Thyroid gland (tissue), 4 donors: Measurements from ENCODE around the gene ZKSCAN8.

Experiments used
- POLR2A ChIP-seq, 2 donors: fragments of 450-650 bp; IDR thresholded peaks; one replicate each; pipeline ENCODE4 v1.6.1; 2017; ENCODE audit warnings: antibody characterized with exemption in 2 of 2, mild to moderate bottlenecking in 2 of 2, moderate library complexity in 1 of 2
- TF ChIP-seq, protein P1 (sequence below), 6 experiments: fragments of 200-600 bp in 3 of 6; fragments of 450-650 bp in 3 of 6; sonication (generic) in 3 of 6; IDR thresholded peaks; one replicate each; pipeline ENCODE4 v1.5.1; 2016 to 2019; ENCODE audit warnings: antibody characterized with exemption in 6 of 6, mild to moderate bottlenecking in 2 of 6, inconsistent platforms in 1 of 6, moderate library complexity in 1 of 6

DNA sequence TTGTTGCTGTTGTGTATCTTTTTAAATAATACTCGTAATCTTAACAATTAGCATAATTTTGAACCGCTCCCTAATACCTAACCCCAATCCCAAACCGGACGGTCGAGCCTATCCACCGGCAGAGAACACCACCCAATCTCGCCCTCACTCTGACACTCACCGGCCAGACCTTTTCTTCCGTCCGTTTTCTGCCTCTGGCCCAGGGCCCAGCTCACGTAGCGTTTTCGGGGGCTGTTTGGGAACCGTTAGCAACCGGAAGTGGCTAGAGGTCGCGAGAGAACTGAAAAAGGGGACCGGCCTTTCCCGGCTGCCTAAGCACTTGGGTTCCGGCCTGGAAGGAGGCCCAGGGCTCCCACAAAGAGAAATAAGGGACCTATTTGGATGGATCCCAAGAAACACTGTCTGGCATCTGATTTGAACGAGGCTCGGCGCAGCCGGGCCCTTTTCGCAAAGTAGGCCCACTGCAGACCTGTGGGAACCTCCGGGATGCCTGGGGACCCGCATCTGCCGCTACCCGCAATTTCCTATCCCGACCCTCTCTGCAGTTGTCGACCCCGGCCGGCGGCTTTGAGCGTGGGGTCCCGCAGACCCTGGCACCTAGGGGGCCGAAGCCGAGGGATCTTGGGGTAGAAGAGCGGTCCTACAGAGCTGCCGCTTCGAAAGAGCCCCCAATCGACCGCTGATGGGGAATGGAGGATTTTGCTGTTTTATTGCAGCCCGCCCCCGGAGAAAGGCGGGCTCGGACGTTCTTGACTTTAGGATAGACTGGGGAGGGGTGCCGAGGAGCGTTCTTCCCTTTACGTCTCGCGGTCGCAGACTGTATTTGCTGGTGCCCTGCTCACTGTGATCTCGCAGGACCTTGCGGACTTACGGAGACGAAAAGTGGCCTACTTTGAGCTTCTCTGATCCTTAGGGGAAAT, 4.8 kb upstream of the ZKSCAN8 start:
- TF ChIP-seq POLR2A (IDR thresholded peaks at IDR 0.05) = peak in 1 of 2 donors; percentile 23
- TF ChIP-seq, protein P1, sequence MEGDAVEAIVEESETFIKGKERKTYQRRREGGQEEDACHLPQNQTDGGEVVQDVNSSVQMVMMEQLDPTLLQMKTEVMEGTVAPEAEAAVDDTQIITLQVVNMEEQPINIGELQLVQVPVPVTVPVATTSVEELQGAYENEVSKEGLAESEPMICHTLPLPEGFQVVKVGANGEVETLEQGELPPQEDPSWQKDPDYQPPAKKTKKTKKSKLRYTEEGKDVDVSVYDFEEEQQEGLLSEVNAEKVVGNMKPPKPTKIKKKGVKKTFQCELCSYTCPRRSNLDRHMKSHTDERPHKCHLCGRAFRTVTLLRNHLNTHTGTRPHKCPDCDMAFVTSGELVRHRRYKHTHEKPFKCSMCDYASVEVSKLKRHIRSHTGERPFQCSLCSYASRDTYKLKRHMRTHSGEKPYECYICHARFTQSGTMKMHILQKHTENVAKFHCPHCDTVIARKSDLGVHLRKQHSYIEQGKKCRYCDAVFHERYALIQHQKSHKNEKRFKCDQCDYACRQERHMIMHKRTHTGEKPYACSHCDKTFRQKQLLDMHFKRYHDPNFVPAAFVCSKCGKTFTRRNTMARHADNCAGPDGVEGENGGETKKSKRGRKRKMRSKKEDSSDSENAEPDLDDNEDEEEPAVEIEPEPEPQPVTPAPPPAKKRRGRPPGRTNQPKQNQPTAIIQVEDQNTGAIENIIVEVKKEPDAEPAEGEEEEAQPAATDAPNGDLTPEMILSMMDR (IDR thresholded peaks at IDR 0.05) = no peak
